Mucosa of descending colon (tissue), 3 donors: ENCODE results near the gene DDR2. TPM values are rescaled to one million over a fixed set of nuclear protein-coding genes. Genes with fewer than 3 reads are reported as not detected.
A peak's percentile ranks its signal among the peaks of the same experiment; 100 is the strongest.

Experiments
- ATAC-seq: fragments of 200-7000 bp; cut with Tn5 transposase; one replicate; pipeline ENCODE4 v1.9.1; 2020; ENCODE audit warnings: mild to moderate bottlenecking, moderate library complexity
- DNase-seq, 3 donors: peaks; one replicate each; pipeline ENCODE4 v3.0.0-alpha.2; 2020
- H3K36me3 ChIP-seq: fragments of 200-600 bp; one replicate; pipeline ENCODE4 v1.8.0; 2021; ENCODE audit warnings: low read depth, mild to moderate bottlenecking
- H3K4me1 ChIP-seq: fragments of 200-600 bp; one replicate; pipeline ENCODE4 v1.8.0; 2021; ENCODE audit warnings: low read depth, mild to moderate bottlenecking
- H3K4me3 ChIP-seq: fragments of 200-600 bp; one replicate; pipeline ENCODE4 v1.8.0; 2021; ENCODE audit warnings: mild to moderate bottlenecking
- H3K9me3 ChIP-seq: fragments of 200-600 bp; one replicate; pipeline ENCODE4 v1.8.0; 2021; ENCODE audit warnings: mild to moderate bottlenecking
- intact Hi-C, 2 donors: fragments of 100-400 bp; cut with DNase I in 1 of 2; cut with micrococcal nuclease in 1 of 2; formaldehyde crosslinking; loops; one replicate each; pipeline versions ENCODE4 v1.11.0 to v1.11.1; 2022; cut with DNase I, micrococcal nuclease
- total RNA-seq, 3 donors: library from RNA; stranded (reverse); fragmentation: NEBNext Ultra II Directional in 2 of 3; extraction: Animal tissue kit (Norgen Biotek cat#: 25700) in 2 of 3; gene quantifications; one replicate each; pipeline versions ENCODE4 v1.2.1 to v1.2.4, GENCODE V29; 2021 to 2023
- TF ChIP-seq, protein P1 (sequence below): fragments of 200-600 bp; IDR thresholded peaks from one replicate; pipeline ENCODE4 v1.8.0; 2022; ENCODE audit warnings: antibody characterized with exemption, mild to moderate bottlenecking
- donor health status: DM: no; HTN: no; CAD: no; lungs with moderate emphysema.
- donor health status: DM: no; HTN: no; CAD: no.
- donor health status: DM: no; HTN: yes; CAD: no.

DDR2 gene
- total RNA-seq, 3 donors from 2014 or later: 13.3 to 203 (median 28.0) TPM

DNA sequence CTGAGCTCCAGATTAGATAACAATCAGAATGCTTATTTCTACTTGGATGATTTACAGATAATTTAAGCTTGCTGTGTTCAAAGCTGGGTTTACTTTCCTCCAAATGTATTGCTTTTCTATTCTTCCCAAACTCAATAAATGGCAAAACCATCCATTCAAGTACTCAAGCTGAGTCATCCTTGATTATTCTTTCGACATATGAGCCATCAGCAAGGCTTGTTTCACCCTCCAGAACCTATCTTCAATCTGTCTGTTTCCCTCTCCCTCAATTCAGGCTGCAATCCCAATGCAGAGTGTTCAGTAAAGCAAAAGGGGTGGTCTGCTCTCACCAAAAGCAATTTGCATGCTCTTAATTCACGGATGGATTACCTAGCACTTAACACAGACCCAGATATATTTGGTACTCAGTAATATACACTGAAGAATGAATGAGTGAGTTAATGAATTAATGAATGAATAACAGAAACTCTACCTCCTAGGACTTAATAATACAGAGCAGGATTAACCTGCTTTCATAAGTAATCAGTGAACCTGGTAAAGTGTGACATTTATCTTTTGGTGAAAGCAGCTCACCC is 41.9 kb downstream of the DDR2 start:
- Histone ChIP-seq H3K9me3 (no peaks in the 10 kb centered on the region), H3K4me3 (no peak overlapping the region), H3K4me1 (no peaks in the 10 kb centered on the region), H3K36me3 (no peaks in the 10 kb centered on the region)
- DNase-seq (no peak), ATAC-seq (no peak)
- TF ChIP-seq, protein P1, sequence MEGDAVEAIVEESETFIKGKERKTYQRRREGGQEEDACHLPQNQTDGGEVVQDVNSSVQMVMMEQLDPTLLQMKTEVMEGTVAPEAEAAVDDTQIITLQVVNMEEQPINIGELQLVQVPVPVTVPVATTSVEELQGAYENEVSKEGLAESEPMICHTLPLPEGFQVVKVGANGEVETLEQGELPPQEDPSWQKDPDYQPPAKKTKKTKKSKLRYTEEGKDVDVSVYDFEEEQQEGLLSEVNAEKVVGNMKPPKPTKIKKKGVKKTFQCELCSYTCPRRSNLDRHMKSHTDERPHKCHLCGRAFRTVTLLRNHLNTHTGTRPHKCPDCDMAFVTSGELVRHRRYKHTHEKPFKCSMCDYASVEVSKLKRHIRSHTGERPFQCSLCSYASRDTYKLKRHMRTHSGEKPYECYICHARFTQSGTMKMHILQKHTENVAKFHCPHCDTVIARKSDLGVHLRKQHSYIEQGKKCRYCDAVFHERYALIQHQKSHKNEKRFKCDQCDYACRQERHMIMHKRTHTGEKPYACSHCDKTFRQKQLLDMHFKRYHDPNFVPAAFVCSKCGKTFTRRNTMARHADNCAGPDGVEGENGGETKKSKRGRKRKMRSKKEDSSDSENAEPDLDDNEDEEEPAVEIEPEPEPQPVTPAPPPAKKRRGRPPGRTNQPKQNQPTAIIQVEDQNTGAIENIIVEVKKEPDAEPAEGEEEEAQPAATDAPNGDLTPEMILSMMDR: no peak
- intact Hi-C loops: no loop called here

DNA sequence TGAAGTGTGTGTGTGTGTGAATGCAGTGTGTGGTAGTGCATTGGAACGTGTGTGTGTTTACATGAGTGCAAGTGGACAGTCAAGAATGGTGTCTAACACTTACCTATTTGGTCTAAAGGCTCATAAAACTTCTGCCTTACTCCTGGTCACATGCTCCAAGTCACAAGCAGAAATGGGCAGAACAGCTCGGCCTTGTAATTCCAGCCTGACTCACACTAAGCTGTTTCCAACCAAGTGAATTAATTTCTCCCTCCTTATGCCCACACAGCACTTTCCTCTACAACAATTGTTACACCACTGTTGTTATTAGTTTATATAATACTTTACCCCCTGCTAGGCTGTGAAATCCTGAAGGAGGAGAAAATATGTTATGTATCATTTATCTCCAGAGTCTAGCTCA is 43.8 kb downstream of the DDR2 start:
- intact Hi-C loops: no loop called here
- TF ChIP-seq, protein P1: no peak
- Histone ChIP-seq H3K4me1 (no peaks in the 10 kb centered on the region), H3K4me3 (no peak overlapping the region), H3K36me3 (no peaks in the 10 kb centered on the region), H3K9me3 (no peaks in the 10 kb centered on the region)
- ATAC-seq: peak; percentile 51
- no peak for DNase-seq

DNA sequence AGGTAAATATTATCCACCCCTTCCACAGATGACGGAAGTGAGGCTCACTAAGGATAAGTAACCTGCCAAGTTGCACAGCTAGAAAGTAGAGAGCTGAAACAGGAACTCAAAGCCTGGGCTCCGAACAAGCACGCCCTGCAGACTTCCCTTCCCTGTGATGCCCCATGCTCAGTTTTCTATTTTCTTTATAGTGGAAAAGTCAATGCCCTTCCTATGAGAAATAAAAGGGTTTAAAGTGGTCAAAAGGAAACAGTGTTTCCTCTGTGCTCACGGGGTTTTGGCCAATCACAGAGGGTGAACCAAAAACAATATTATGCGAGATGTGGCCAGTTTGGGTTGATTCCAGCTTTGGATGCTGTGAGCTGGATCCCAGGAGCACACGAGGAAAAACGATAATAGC is 44.5 kb downstream of the DDR2 start:
- TF ChIP-seq, protein P1: no peak
- Histone ChIP-seq H3K4me1 (no peaks in the 10 kb centered on the region), H3K36me3 (no peaks in the 10 kb centered on the region), H3K4me3 (no peak overlapping the region), H3K9me3 (no peaks in the 10 kb centered on the region)
- ATAC-seq (no peak), DNase-seq (no peak)
- intact Hi-C loops: no loop called here

DNA sequence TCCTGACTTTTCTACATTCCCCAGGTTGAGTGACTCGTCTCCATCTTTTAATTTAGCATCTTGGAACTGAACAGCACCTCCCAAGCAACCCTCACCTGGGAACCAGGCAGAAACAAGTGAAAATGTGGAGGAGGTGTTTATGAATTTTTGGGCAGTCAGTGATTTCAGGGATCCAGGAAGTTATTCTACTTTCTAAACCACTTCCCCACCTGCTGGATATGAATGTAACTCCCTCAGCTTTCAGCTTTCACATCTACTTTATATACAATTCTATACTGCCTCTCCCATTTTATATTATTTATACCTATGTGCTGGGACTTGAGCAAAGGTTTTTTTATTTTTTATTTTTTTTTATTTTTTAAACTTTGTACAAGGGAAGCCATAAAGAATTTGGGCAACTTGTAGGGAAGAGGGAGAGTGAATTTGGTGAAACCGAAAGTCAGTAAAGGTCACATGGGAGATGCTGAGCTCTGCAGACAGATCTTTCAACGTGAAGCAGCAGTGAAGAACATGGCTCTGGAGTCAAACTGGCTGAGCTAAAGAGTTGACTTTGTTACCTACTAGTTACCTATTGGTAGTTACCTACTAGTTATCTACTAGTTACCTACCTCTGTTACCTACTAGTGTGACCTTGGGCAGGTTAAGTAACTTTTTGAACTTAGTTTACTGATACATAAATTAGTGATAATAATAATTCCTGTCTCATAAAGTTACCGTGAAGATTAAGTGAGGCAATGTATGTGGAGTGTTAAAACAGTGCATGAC is 45.5 kb downstream of the DDR2 start:
- no peaks in the 10 kb centered on the region for H3K4me1 ChIP-seq
- H3K9me3 ChIP-seq: no peaks in the 10 kb centered on the region
- no peaks in the 10 kb centered on the region for H3K36me3 ChIP-seq
- TF ChIP-seq, protein P1: no peak
- H3K4me3 ChIP-seq: no peak overlapping the region
- DNase-seq: no peak
- no peak for ATAC-seq
- intact Hi-C loops: no loop called here

DNA sequence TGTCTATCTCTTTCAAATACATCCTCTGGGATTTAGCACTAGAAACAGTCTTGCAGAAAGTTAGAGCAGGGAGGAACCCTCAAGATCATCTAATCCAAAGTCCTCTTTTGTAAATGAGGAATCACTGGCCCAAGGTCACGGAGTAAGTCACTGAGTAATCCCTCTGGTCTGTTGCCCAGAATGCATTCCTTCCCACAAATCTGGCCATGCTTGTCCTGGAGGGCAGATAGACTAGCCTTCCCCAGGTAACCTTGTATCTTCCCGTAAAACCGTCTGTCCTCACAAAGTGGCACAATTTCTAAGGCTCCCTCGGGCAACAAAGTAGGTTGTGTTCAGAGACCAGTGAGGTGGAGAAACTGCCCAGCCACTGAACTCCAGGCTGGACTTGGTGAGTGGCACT is 46.2 kb downstream of the DDR2 start:
- no peak for DNase-seq
- H3K36me3 ChIP-seq: no peaks in the 10 kb centered on the region
- no peaks in the 10 kb centered on the region for H3K4me1 ChIP-seq
- H3K4me3 ChIP-seq: no peak overlapping the region
- TF ChIP-seq, protein P1: no peak
- intact Hi-C loops: no loop called here
- H3K9me3 ChIP-seq: no peaks in the 10 kb centered on the region
- peak; percentile 12 for ATAC-seq
